Panc1 (cell line): ENCODE data around the gene ZFX. TPM values are rescaled to one million over a fixed set of nuclear protein-coding genes. Genes with fewer than 3 reads are reported as not detected.

ENCODE experiments used
- ATAC-seq: fragments of 200-7000 bp; cut with Tn5 transposase; 2 replicates; pipeline ENCODE4 v1.9.1; 2020; ENCODE audit warnings: mild to moderate bottlenecking, moderate library complexity
- BruUV-seq: library from RNA; stranded (reverse); fragments of 400-500 nt; replicated peaks from 2 replicates; lab custom pipeline; 2021; lab: Mats Ljungman, UMichigan
- CTCF ChIA-PET: fragments of 300-600 bp; sonication (Branson Sonifier 250); formaldehyde crosslinking; loops from one replicate; lab custom pipeline; 2022; ENCODE audit warnings: antibody characterized with exemption; lab: Charles Lee
- POLR2A ChIA-PET: fragments of 300-600 bp; sonication (Branson Sonifier 250); formaldehyde crosslinking; loops from one replicate; lab custom pipeline; 2022; ENCODE audit warnings: antibody characterized with exemption; lab: Charles Lee
- DNase-seq: peaks from one replicate; pipeline ENCODE4 v3.0.0-alpha.2; 2010; ENCODE audit warnings: low read depth, low spot score
- H3K27ac ChIP-seq: 2 replicates; pipeline ENCODE4 v1.5.1; 2011; ENCODE audit warnings: mild to moderate bottlenecking, low read length, inconsistent platforms
- H3K27me3 ChIP-seq: fragments of 200-500 bp; sonication (Bioruptor generic); 2 replicates; pipeline ENCODE4 v1.6.0; 2014; ENCODE audit warnings: low read length, inconsistent platforms; ENCODE audit not compliant: control insufficient read depth, insufficient read depth
- H3K36me3 ChIP-seq: fragments of 200-500 bp; sonication (Bioruptor generic); 2 replicates; pipeline ENCODE4 v1.5.1; 2014; ENCODE audit warnings: inconsistent platforms, mild to moderate bottlenecking, low read length, moderate library complexity; ENCODE audit not compliant: control insufficient read depth, insufficient read depth
- H3K4me1 ChIP-seq: 2 replicates; pipeline ENCODE4 v1.5.1; 2011; ENCODE audit warnings: inconsistent platforms, mild to moderate bottlenecking, low read length, moderate library complexity; ENCODE audit not compliant: control insufficient read depth, insufficient read depth
- H3K4me3 ChIP-seq, 2 experiments: 2 replicates each; pipeline ENCODE4 v1.5.1; 2011 to 2012; ENCODE audit warnings: low read depth in 2 of 2, low read length in 2 of 2, mild to moderate bottlenecking in 2 of 2, inconsistent platforms in 1 of 2, moderate library complexity in 1 of 2
- H3K9me3 ChIP-seq: fragments of 200-500 bp; sonication (Bioruptor generic); 2 replicates; pipeline ENCODE4 v1.5.1; 2014; ENCODE audit warnings: low read depth, mild to moderate bottlenecking, inconsistent platforms, low read length, moderate library complexity; ENCODE audit not compliant: control insufficient read depth, insufficient read depth
- POLR2AphosphoS5 ChIP-seq: IDR thresholded peaks from 2 replicates; pipeline ENCODE4 v1.6.1; 2012; ENCODE audit warnings: mild to moderate bottlenecking, low read depth, low read length, moderate library complexity
- SIN3A ChIP-seq: IDR thresholded peaks from 2 replicates; pipeline ENCODE4 v1.6.1; 2012; ENCODE audit warnings: low read depth, mild to moderate bottlenecking, low read length, moderate library complexity, borderline replicate concordance; ENCODE audit not compliant: insufficient read depth
- TCF7L2 ChIP-seq: IDR thresholded peaks from 2 replicates; pipeline ENCODE4 v1.6.1; 2011; ENCODE audit warnings: mild to moderate bottlenecking, low read depth, low read length, inconsistent platforms
- in situ Hi-C: cut with HindIII; loops from 2 replicates; pipeline ENCODE4 v1.10.0; 2016; ENCODE audit warnings: low sequenced_read_pairs, low pct_unique_long_range_greater_than_20kb
- intact Hi-C: fragments of 100-400 bp; cut with micrococcal nuclease; formaldehyde crosslinking; loops from one replicate; pipeline ENCODE4 v1.10.0; 2022; ENCODE audit not compliant: unreplicated experiment
- total RNA-seq: library from RNA; stranded (reverse); gene quantifications from one replicate; pipeline ENCODE4 v1.2.1, GENCODE V29; 2021; ENCODE audit not compliant: unreplicated experiment
- TF ChIP-seq, protein P1 (sequence below), 2 experiments: IDR thresholded peaks; 2 replicates each; pipeline ENCODE4 v1.6.1; 2011 to 2012; ENCODE audit warnings: low read depth in 2 of 2, control low read depth in 1 of 2, low read length in 1 of 2, mild to moderate bottlenecking in 1 of 2, moderate library complexity in 1 of 2; ENCODE audit not compliant: insufficient read depth in 1 of 2
- TF ChIP-seq, protein P2 (sequence below): fragments of 450-650 bp; IDR thresholded peaks from 2 replicates; pipeline ENCODE4 v1.5.1; 2017; ENCODE audit warnings: mild to moderate bottlenecking

The ZFX gene
- total RNA-seq, 1 experiment from 2014 or later = 38.7 TPM

DNA sequence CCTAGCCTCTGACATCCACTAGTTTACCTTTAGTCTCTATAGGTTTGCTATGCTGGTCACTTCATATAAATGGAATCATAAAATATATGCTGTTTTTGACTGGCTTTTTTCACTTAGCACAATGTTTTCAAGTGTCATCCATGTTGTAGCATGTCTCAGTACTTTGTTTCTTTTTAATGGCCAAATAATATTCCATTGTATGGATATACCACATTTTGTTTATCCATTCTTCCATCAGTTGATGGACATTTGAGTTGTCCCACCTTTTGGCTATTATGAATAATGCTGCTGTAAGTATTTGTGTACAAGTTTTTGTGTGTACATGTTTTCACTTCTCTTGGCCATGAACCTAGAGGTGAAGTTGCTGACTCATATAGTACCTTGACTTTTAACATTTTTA lies 75.7 kb downstream of the ZFX start:
- in situ Hi-C loops = no loop called here
- CTCF ChIA-PET = no interaction called here

DNA sequence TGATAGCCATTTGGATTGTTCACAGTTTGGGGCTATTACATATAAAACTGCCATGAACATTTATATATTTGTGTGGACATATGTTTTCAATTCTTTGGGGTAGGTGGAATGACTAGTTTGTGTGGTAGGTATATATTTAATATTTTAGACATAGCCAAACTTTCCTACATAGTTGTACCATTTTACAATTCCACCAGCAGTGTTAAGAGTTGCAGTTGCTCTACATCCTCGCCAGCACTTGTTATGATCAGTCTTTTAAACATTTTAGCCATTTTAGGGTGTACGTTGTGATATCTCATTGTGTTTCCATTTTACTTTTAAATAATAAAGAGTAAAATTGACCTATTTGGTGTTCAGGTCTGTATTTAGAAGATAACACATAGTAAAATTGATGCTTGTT lies 76.6 kb downstream of the ZFX start:
- in situ Hi-C loops = no loop called here
- ATAC-seq = no peak
- Histone ChIP-seq H3K4me3 (no peak overlapping the region), H3K9me3 (no peaks in the 10 kb centered on the region), H3K4me1 (no peaks in the 10 kb centered on the region), H3K36me3 (no peaks in the 10 kb centered on the region), H3K27me3 (no peaks in the 10 kb centered on the region), H3K27ac (no peak overlapping the region)
- DNase-seq = no peak
- BruUV-seq = no TSS peak
- TF ChIP-seq SIN3A (no peak), TCF7L2 (no peak), POLR2AphosphoS5 (no peak)
- TF ChIP-seq, protein P1, sequence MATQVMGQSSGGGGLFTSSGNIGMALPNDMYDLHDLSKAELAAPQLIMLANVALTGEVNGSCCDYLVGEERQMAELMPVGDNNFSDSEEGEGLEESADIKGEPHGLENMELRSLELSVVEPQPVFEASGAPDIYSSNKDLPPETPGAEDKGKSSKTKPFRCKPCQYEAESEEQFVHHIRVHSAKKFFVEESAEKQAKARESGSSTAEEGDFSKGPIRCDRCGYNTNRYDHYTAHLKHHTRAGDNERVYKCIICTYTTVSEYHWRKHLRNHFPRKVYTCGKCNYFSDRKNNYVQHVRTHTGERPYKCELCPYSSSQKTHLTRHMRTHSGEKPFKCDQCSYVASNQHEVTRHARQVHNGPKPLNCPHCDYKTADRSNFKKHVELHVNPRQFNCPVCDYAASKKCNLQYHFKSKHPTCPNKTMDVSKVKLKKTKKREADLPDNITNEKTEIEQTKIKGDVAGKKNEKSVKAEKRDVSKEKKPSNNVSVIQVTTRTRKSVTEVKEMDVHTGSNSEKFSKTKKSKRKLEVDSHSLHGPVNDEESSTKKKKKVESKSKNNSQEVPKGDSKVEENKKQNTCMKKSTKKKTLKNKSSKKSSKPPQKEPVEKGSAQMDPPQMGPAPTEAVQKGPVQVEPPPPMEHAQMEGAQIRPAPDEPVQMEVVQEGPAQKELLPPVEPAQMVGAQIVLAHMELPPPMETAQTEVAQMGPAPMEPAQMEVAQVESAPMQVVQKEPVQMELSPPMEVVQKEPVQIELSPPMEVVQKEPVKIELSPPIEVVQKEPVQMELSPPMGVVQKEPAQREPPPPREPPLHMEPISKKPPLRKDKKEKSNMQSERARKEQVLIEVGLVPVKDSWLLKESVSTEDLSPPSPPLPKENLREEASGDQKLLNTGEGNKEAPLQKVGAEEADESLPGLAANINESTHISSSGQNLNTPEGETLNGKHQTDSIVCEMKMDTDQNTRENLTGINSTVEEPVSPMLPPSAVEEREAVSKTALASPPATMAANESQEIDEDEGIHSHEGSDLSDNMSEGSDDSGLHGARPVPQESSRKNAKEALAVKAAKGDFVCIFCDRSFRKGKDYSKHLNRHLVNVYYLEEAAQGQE (IDR thresholded peaks at IDR 0.05; ENCODE audit: insufficient read depth in 1 of 2, low read depth in 2 of 2, low read length in 1 of 2) = no peak
- TF ChIP-seq, protein P2, sequence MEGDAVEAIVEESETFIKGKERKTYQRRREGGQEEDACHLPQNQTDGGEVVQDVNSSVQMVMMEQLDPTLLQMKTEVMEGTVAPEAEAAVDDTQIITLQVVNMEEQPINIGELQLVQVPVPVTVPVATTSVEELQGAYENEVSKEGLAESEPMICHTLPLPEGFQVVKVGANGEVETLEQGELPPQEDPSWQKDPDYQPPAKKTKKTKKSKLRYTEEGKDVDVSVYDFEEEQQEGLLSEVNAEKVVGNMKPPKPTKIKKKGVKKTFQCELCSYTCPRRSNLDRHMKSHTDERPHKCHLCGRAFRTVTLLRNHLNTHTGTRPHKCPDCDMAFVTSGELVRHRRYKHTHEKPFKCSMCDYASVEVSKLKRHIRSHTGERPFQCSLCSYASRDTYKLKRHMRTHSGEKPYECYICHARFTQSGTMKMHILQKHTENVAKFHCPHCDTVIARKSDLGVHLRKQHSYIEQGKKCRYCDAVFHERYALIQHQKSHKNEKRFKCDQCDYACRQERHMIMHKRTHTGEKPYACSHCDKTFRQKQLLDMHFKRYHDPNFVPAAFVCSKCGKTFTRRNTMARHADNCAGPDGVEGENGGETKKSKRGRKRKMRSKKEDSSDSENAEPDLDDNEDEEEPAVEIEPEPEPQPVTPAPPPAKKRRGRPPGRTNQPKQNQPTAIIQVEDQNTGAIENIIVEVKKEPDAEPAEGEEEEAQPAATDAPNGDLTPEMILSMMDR = no peak
- CTCF ChIA-PET = no interaction called here
- POLR2A ChIA-PET = no interaction called here
- intact Hi-C loops = no loop called here

More for the DNA sequence above, 75.7 kb downstream of the ZFX start:
- ATAC-seq (no peak), DNase-seq (no peak)
- POLR2A ChIA-PET = no interaction called here
- no peaks in the 10 kb centered on the region for H3K27me3 ChIP-seq
- H3K36me3 ChIP-seq = no peaks in the 10 kb centered on the region
- no peak overlapping the region for H3K27ac ChIP-seq
- TF ChIP-seq, protein P1 (IDR thresholded peaks at IDR 0.05; ENCODE audit: insufficient read depth in 1 of 2, low read depth in 2 of 2, low read length in 1 of 2) = no peak
- TF ChIP-seq, protein P2 = no peak
- TF ChIP-seq POLR2AphosphoS5 = no peak
- no peak for TF ChIP-seq SIN3A
- TF ChIP-seq TCF7L2 = no peak
- intact Hi-C loops = no loop called here
- H3K9me3 ChIP-seq = no peaks in the 10 kb centered on the region
- no peaks in the 10 kb centered on the region for H3K4me1 ChIP-seq
- BruUV-seq = no TSS peak
- H3K4me3 ChIP-seq = no peak overlapping the region
